Posterior vena cava (tissue), 2 donors: ENCODE measurements around the gene LILRA1. TPM values are rescaled to one million over a fixed set of nuclear protein-coding genes. Genes with fewer than 3 reads are reported as not detected.
"Not testable (repeated sequence)": the region's sequence is repeated elsewhere in the genome, so short reads cannot be mapped to it uniquely, and the experiment has no call there.

Experiments used
- DNase-seq: peaks from one replicate; pipeline ENCODE4 v3.0.0-alpha.2; 2020; ENCODE audit warnings: low spot score
- intact Hi-C, 2 donors: fragments of 100-400 bp; cut with DNase I; formaldehyde crosslinking; loops; one replicate each; pipeline versions ENCODE4 v1.14.1 to v1.14.2; 2022 to 2023
- long read RNA-seq, 2 donors: library from polyadenylated mRNA; unstranded; transcript quantifications; one replicate each; pipeline ENCODE4 v2.0.0, GENCODE V29; 2020 to 2021
- total RNA-seq, 2 donors: library from RNA; stranded (reverse); fragmentation: NEBNext Ultra II Directional; extraction: Animal tissue kit (Norgen Biotek cat#: 25700); gene quantifications; one replicate each; pipeline ENCODE4 v1.2.1, GENCODE V29; 2021
- donor health status: DM: yes; HTN: yes; CAD: no.
- donor health status: DM: yes; HTN: yes; CAD: no.

Gene LILRA1
- 1 to 10 TPM; 1.7 to 1.8 TPM for total RNA-seq
- long read RNA-seq, donor 1, partial matches to known transcripts, result 1 of 1 reads
- long read RNA-seq, donor 1, other reads (novel, unspliced or antisense), result 0 of 1 reads
- long read RNA-seq, donor 2, partial matches to known transcripts, result 1 of 3 reads
- long read RNA-seq, donor 2, other reads (novel, unspliced or antisense), result 2 of 3 reads

DNA sequence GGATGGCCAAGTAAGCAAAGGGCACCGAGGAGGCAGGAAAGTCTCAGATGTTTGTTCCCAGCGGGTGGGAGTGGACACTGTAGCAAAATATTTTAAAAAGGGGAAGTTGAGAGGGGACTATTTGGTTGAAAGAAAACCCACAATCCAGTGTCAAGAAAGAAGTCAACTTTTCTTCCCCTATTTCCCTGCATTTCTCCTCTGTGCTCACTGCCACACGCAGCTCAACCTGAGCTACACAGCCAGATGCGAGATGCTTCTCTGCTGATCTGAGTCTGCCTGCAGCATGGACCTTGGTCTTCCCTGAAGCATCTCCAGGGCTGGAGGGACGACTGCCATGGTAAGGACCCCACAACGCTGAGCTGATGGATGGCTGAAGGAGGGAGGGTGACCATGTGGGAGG lies at the start of gene LILRA1:
LILRA1 (plus strand) TSS at position 188 of the 400 bp plus-strand sequence. CDS start 613 bp downstream, outside the sequence.
- DNase-seq, intact Hi-C loops: not testable (repeated sequence)

DNA sequence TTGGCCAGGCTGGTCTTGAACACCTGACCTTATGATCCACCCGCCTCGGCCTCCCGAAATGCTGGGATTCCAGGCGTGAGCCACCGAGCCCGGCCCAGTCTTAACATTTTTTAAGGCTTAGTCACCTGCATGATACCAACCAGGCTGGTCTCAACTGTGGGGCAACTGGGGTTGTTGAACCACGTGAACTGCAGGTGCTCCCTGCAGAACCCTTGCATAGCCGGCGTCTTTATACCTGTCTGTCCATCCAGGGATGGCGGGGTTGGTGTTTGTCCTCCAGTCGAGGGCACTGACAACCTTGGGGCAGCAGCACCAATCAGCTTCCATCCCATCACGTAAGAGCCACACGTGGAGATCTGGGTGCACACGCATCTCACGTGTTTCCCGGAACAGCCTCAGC lies 44.6 kb upstream of the LILRA1 start:
- intact Hi-C loops, result no loop called here
- DNase-seq, result no peak

DNA sequence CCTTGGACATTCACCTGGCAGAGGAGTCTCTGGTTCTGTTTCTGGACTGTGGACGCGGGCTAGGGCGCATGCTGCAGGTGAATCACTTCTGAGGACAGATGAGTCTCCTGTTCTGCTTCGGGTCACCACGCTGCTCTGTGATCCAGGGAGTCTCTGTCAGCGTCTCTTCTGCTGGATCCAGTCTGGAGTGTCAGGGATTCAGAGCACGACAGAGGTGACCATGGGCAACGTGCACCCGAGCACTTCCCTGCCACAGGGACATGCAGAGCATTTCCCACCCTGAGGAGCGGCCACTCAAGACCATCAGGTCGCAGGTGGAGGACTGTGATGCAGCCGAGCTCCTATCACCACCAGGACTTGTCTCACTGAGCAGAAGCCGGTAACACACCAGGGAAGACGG lies 44.2 kb upstream of the LILRA1 start:
- DNase-seq, result no peak
- intact Hi-C loops, result no loop called here

DNA sequence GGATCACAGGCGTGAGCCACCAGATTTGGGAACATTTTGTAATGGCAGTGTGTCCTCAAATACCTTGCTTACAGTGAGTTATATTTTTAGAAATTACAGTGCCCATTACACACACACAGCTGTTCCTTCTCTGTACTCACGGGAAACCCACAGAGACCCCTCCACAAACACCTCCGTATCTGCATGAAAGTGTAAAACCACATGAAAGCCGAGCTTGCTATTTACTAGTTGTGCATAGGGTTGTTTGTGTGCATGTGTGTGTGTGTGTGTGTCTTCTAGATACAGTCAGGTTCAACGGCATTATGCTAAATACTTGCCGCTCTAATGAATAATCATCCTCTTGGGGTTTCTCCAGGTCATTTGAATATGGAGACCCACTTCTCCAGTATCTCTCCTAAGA lies 42.1 kb upstream of the LILRA1 start:
- DNase-seq, result no peak
- intact Hi-C loops, result no loop called here

DNA sequence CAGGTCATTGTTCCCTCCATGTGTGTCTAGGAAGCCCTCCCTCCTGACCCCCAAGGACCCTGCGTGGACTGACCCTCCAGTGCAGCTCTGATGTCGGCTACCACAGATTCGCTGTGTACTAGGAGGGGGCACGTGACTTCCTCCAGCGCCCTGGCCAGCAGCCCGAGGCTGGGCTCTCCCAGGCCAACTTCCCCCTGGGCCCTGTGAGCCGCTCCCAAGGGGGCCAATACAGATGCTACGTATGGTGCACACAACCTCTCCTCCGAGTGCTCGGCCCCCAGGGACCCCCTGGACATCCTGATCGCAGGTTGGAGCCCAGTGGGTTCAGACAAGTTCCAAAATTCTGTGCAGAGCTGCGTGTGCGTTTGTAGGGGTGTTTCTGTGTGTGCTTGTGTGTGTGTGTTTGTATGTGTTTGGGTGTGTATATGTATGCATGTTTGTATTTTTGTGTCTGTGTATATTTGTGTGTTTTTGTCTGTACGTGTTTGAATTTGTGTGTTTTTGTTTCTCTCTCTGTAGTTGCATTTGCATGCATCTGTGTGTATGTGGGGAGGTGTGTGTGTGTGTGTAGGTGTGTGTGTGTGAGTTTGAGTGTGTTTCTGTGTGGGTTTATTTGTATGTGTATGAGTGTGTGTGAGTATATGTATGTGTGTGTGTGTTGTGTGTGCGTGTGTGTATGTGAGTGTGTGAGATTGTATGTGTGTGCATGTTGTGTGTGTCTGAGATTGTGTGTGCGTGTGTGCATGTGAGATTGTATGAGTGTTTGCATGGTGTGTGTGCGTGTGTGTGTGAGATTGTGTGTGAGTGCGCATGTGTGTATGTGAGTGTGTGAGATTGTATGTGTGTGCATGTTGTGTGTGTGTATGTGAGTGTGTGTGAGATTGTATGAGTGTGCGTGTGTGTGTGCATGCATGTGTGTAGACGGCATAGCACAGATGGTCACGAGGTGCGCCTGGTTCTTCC lies 41.2 kb upstream of the LILRA1 start:
- DNase-seq, result peak; percentile 87
- intact Hi-C loops, result no loop called here

DNA sequence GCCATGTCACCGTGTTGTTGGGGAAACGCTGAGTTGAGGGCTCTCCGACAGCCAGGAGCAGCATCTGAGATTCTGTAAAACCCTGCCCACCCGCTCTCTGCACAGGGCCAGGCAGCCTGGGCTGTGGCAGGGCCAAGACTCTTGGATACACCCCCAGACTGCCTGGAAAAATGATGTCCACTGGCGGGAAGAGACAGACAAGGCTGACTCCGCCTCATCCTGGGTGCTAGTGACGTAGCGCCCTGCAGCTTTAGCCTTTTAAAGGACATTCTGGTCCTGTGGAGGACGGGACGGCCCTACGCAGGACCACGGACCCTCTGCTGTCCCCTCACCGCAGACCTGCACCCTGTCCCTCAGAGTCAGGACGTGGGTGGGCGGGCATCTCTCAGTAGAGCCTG lies 40.5 kb upstream of the LILRA1 start:
- no peak for DNase-seq
- intact Hi-C loops, result no loop called here

DNA sequence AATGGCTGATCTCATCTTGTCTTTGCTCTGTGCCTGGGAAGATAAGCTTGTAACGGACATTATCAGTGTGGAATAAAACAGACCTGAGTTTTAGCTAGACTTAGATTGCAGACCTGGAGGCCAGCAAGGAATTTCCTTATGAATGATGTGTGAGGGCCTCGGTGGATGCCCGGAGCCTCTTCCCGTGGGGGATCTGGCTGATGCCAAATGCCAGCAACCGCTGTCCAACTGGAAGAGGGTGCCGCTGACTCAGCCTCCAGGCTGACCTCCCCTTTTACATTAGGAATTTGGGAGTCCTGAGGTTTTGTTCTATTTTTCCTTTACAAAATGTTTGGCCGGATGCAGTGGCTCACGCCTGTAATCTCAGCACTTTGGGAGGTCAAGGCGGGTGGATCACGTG lies 39.4 kb upstream of the LILRA1 start:
- intact Hi-C loops, result no loop called here

DNA sequence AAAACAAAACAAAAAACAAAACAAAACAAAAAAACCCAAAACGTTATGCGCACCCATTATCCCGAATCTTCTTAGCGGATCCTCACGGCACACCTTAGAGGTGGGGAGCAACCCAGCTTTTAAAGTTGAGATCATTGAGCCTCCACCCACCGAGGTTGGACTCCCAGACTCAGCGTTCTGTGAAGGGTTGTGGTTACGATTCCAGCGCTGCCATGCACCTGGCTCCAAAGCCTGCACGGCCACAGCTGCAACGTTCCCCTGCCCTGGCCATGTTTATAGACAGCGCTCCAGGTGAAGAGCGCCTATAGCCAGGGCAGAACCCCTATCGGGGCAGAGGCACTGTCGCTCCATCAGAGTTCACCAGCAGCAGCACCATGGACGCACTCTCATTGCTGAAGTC lies 38.5 kb upstream of the LILRA1 start:
- intact Hi-C loops, result loop anchor here in 1 of 2 donors (5.0 kb wide), 1 partner anchor 722 kb away; no protein-coding TSS in a partner anchor
- DNase-seq, result no peak

More for the DNA sequence above, 39.4 kb upstream of the LILRA1 start:
- no peak for DNase-seq

DNA sequence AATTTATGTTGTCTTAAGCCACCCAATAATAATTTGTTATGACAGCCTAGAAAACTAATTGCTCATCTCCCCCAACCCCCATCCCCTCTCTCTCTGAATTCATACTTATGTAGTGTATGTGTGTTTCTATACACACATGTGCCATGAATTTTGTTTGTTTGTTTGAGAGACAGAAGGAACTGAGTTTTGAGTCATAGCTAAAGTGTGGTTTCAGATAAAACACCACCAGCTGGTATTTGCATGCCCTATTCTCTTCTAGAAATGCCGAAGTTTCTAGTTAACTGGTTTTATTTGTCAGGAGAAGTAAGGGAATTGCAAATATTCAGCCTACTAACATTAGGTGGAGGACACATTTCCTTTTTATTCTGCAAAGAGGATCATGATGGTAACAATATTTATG lies 37.2 kb upstream of the LILRA1 start:
- intact Hi-C loops, result loop anchor here in 1 of 2 donors (5.0 kb wide), 1 partner anchor 721 kb away; no protein-coding TSS in a partner anchor

DNA sequence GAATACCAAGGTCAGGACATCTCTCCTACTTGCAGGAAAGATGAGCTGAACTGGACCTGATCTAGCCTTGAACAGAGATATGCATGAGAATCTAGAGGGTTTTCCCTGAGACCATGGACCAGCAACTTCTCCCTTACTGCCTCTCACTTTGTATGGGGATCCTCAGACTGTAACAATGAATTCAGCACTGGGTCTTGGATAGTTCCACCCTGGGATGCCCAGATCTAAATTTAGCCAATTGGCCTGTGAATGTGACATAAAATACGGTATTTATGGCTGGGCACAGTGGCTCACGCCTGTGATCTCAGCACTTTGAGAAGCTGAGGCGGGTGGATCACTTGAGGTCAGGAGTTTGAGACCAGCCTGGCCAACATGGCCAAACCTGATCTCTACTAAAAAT lies 35.1 kb upstream of the LILRA1 start:
- intact Hi-C loops, result loop anchor here in 1 of 2 donors (5.0 kb wide), 1 partner anchor 719 kb away; no protein-coding TSS in a partner anchor
- DNase-seq, result peak; percentile 14

More for the DNA sequence above, 37.2 kb upstream of the LILRA1 start:
- no peak for DNase-seq

DNA sequence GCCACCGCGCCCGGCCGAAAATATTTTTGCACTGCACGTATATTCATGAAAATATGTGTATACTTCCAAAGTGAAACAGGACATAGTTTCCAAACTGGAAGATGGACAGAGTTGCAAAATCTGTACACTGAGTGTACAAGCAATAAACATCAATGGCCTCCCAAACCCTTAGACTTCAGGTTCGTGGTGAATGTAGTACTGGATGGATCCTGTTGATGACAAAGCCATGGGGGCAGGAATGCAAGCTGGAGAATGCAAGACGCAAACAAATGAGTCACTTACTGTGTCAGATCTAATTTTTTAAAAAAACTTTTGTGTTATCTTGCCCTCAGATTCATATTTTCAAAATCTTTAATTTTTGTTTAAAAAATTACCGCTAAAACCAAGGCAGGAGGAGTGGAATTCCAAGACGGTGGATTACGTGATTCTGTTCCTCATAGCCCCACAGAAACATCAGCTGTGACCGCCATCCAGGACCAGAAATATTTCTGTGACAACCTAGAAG lies 32.5 kb upstream of the LILRA1 start:
- intact Hi-C loops, result no loop called here
- peak; percentile 11 for DNase-seq

DNA sequence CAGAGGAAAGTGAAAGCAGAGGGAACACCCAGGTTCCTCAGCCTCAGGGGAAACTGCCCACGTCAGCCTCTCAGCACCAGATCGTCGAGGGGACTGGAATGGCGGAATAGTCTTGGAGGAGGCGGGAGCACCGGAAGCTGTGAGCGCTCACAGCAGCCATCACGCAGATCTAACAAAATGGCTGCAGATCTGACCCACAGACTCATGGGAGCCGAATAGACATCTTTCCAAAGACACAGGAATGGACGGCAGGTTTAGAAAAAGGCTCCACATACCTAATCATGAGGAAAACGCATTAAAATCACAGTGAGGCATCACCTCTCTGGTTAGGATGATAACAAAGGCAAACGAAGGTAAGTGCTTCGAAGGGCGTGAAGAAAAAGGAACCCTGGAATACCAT lies 31.6 kb upstream of the LILRA1 start:
- no peak for DNase-seq
- intact Hi-C loops, result no loop called here

DNA sequence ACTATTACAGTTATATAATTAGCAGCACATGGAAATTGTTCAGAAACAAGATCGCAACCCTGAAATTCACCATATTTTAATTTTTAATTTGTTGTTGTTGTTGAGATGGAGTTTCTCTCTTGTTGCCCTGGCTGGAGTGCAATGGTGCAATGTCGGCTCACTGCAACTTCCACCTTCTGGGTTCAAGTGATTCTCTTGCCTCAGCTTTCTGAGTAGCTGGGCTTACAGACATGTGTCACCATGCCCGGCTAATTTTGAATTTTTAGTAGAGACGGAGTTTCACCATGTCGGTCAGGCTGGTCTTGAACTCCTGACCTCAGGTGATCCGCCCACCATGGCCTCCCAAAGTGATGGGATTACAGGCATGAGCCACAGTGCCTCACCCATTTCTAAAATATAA lies 30.2 kb upstream of the LILRA1 start:
- DNase-seq, intact Hi-C loops: not testable (repeated sequence)

DNA sequence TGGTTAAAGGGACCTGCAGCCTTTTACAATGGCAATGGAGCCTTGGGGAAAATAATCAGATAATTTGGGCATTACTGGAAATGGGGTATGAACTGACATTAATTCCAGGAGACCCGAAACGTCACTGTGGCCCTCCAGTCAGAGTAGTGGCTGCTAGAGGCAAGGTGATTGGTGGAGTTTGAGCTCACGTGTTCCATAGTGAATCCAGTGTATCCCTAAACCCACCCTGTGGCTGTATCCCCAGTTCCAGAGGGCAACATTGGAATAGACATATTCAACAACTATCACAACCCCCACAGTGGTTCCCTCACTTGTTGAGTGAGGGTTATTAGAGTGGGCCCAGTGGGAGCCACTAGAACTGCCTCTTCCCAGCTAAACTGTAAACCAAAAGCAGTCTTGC lies 23.1 kb upstream of the LILRA1 start:
- intact Hi-C loops, result no loop called here
- no peak for DNase-seq

DNA sequence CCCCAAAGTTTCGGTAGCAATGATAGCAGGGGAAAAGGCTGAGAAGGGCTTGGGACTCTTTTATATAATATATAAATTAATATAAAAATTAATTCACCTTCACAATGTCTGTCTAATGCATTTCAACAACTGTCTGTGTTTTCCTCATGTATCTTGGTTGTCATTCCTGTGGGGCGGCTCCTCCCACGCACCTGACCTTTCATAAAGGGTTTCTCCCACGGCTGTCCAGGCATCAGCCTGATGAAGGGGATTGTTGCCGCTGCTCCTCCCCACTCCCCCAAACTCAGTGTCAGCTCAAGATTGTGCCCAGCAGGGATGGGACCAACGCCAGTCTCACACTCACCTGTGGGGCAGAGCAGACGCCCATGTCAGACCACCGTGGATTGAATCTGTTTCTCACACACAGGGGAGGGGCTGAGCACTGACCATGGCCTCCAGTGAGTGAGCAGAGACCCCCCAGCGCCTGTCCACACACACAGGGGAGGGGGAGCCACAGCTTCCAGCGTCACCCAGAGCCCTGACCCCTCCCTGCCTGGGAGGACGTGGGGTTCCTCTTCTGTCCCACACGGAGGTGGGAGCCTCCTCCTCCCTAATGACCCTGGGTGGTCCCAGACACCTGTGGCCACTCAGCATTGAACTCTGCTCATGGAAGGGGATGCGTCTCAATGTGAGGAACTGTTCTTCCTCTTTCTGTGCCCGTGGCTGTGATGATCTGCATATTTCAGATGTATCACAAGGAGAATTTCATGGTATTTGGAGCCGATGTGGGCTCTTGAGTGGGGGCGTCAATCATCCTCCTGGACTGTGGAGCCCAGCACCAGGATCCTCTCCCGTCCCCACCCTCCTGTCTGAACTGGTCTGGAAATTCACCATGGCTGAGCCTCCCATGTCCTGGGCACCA lies 21.5 kb upstream of the LILRA1 start:
- not testable (repeated sequence) for DNase-seq

DNA sequence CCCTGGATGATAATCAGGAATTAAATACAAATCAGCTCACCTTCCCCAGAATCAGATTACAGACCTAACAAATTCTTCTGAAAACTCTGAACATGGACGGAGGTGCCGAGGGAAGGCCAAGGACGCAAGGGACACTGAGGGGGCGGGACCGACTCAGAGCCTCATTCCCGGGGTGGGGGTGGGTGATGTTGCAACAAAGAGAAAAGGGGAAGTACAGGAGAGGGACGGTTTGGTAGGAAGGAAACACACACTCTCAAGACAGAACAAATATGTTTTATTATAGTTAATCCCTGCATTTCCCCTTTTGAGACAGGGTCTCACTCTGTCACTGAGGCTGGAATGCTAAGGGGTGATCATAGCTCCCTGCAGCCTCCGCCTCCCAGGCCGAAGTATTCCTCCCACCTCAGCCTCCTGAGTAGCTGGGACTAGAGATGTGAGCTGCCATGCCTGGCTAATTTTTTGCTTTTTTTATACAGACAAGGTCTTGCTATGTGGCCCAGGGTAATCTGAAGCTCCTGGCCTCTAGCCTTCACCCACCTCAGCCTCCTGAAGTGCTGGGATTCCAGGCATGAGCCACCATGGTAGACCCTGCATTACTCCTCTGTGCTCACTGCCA lies 20.6 kb upstream of the LILRA1 start:
- DNase-seq, result no peak
- intact Hi-C loops, result no loop called here

More for the DNA sequence above, 21.5 kb upstream of the LILRA1 start:
- intact Hi-C loops, result not testable (repeated sequence)

DNA sequence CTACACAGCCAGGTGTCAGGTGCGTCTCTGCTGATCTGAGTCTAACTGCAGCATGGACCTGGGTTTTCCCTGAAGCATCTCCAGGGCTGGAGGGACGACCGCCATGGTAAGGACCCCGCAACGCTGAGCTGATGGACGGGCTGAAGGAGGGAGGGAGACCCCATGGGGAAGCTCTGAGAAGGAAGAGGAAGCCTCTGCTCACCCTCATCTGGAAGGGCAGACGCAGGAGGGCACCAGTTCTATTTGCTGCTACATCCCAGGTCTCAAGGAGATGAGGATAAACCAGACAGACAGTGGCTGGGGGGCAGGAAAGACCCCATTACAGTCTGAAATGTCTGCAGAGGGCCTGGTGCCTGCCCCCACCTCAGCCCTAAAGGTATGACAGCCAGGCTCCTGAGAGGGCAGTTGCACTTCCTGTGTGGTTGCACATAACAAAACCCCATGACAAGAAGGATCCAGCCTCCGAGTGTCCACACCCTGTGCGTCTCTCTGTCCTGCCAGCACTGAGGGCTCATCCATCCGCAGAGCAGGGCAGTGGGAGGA lies 20.0 kb upstream of the LILRA1 start, which contains the start of gene LILRA2:
LILRA2 (plus strand) TSS at position 461 of the 543 bp plus-strand sequence. CDS start 89 bp downstream, outside the sequence.
- no peak for DNase-seq
- intact Hi-C loops, result no loop called here

DNA sequence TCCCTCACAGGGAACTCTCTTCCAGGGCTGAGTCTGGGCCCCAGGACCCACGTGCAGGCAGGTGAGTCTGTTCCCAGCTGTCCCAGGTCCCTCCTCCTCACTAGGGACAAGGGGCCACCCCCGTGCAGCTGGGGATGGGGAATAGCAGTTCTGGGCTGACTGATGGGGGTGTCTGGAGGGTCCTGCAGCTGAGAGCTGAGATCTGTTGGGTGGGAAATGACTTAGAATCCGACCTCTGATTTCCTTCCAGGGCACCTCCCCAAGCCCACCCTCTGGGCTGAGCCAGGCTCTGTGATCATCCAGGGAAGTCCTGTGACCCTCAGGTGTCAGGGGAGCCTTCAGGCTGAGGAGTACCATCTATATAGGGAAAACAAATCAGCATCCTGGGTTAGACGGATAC lies 19.4 kb upstream of the LILRA1 start:
- intact Hi-C loops, result no loop called here
- DNase-seq, result no peak
